HG02759 (cell line): ENCODE measurements around the gene EBNA1BP2.
"Not testable (repeated sequence)": the region's sequence is repeated elsewhere in the genome, so short reads cannot be mapped to it uniquely, and the experiment has no call there.

Experiments
- ATAC-seq: cut with Tn5 transposase; IDR thresholded peaks from one replicate; pipeline ENCODE4 v1.9.1; 2021; ENCODE audit warnings: mild to moderate bottlenecking, moderate library complexity; ENCODE audit not compliant: unreplicated experiment

Gene EBNA1BP2, protein sequence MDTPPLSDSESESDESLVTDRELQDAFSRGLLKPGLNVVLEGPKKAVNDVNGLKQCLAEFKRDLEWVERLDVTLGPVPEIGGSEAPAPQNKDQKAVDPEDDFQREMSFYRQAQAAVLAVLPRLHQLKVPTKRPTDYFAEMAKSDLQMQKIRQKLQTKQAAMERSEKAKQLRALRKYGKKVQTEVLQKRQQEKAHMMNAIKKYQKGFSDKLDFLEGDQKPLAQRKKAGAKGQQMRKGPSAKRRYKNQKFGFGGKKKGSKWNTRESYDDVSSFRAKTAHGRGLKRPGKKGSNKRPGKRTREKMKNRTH

DNA sequence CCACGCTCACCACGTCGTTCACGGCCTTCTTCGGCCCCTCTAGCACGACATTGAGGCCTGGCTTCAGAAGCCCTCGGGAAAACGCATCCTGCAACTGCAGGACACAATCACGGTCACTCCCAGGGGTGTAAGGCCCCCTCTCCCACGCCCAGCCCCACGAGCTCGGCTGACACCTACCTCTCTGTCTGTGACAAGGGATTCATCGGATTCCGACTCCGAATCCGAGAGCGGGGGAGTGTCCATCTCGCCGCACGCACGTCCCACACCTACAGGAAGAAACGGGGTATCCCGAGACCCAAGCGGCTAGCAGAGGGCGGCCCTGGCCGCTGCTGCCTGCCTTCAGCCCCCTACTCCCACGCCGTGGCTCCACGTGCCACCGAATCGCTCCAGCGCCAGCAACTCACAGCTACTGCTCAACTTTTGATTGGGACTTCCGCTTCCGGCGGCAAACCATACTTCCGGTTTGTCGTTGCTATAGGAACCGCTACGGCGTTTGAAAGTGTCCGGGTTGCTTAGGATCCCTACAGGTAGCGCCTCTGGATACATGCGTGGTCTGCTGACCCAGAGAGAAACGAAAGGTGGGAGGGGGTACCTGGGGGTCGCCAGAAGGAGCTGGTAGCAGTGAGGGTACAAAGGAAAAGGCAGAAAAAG is at the start of gene EBNA1BP2, which contains the start of gene CFAP57:
EBNA1BP2 (minus strand) TSS at position 415 of the 651 bp plus-strand sequence; CDS start at position 243, 172 bp downstream.
CFAP57 (plus strand) TSS at position 455 of the 651 bp plus-strand sequence. CDS start 424 bp downstream, outside the sequence.
- peak; percentile 96 for ATAC-seq

DNA sequence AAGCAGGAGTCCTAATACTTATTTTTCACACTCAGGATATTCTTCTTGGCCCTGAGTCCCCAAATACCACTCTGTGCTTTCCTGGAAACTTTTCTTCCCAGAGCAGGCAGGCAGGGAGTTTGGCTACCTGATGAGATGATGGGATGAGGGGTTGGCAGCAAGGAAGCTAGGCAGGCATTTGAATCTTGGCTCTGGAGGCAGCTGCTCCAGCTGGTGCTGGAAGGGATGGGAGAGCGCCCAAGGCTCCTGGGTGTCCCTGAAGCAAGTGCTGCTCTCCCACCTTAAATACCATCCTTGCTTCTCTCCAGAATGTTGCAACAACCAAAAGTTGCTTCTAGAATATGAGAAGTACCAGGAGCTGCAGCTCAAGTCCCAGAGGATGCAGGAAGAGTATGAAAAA is 49.7 kb upstream of the EBNA1BP2 start:
- ATAC-seq = no peak

DNA sequence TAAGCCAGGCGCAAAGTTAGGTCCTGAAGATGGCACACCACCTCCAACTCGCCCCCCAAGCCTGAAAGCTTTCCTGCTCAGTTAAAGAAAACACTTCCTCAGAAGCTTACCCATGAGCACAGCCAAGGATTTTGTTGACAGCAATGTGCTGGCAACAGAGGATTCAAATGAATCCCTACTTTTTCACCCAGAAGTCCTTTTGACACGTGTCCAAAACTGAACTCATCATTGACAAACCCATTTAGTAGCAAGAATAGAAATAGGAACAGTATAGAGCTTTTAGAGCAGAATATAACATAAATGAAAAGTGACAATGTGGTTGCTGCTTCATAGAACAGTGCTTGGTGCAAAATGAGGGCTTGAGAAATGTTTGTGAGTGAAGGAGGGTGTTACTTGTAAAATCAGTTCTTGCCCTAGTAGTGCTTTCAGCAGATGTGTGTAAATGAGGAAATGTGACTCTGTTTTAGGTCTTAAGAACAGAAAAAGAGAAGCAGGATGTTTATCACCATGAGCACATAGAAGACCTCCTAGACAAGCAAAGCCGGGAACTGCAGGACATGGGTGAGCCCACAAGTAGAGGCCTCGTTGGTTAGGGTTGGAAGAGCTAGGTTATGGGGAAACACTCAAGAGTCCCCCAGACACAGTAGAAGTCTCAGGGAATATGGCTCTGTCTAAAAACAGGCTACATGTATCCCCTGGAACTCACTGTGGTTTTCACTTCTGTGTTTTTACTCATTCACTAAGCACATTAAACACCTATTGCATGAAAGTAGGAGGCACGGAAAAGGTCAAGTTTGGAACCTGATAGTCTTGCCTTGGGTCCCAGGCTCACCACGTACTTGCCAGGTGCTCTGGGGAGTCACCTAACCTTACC is 49.1 kb upstream of the EBNA1BP2 start:
- peak; percentile 72 for ATAC-seq

DNA sequence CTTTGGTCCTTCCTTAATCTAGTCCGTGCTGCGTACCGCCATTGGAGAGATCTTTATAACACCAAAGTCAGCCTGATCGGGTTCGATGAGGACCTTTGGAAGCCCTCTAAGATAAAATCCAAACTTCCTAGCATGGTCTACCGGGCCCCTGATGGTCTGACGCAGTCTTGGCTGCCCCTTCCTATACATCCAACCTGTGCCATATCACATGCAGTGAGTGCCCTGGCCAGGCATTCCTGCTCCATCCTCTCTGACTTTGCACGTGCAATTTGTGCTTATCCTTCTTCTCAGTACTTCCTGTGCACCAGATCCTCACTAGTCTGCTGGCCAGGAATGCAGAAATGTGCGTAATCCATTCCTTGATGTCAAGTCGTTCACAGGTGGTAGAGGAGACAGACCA is 45.7 kb upstream of the EBNA1BP2 start:
- no peak for ATAC-seq

DNA sequence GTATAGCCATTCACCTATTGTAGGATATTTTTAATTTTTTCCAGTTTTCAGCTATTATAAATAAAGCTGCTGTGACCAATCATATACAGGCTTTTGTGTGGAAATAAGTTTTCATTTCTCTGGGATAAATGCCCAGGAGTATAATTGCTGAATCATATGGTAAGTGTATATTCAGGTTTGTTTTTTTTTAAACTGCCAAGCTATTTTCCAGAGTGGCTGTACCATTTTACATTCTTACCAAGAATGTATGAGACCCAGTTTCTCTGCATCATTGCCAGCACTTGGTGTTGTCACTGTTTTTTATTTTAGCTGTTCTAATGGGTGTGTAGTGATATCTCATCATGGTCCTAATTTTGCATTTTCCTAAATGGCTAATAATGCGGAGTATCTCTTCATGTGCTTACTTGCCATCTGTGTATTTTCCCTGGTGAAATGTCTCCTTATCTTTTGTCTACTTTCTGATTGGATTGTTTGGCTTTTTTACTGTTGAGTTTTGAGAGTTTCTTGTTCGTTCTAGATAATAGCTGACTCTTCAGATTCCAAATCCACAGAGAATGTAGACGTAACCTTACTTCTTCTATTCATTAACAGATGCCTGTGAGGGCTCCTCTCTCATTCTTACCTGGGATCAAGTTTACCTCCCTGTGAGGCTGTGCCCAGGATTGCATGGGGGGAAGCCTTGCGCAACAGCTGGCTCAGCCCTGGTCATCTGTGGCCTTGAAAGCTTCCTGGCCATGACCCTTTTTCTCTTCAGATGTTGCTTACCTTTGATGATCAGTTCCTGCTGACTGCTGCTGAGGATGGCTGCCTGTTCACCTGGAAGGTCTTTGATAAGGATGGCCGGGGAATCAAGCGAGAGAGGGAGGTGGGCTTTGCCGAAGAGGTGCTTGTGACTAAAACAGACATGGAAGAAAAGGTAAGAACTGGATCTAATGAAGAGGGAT is 42.7 kb upstream of the EBNA1BP2 start:
- no peak for ATAC-seq

DNA sequence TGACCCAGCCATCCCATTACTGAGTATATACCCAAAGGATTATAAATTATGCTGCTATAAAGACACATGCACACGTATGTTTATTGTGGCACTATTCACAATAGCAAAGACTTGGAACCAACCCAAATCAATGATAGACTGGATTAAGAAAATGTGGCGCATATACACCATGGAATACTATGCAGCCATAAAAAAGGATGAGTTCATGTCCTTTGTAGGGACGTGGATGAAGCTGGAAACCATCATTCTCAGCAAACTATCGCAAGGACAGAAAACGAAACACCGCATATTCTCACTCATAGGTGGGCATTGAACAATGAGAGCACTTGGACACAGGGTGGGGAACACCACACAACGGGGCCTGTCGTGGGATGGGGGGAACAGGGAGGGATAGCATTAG is 36.2 kb upstream of the EBNA1BP2 start:
- not testable (repeated sequence) for ATAC-seq

DNA sequence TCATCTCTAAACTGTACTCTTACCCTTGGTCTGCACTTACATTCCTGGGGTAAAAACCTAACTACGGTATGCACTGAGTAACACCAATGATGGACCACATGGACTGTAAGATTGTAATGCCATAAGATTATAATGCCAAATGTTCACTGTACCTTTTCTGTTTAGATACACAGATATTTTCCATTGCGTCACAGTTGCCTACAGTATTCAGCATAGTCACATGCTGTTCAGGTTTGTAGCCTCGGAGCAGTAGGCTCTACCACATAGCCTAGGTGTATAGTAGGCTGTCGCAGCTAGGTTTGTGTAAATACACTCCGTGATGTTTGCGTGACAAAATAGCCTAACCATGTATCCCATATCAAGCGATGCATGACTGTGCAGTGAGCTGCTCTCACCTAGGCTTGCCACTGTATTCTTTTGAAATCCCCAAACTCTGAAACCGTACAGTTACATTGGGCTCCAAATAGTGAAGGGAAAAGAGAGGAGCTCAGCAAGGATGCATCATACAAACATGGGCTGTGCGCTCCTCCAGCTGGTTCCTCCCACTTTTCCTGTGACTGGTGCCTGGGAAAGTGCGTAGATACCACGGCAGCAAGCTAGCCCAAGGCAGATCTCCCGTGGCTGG is 35.3 kb upstream of the EBNA1BP2 start:
- ATAC-seq = no peak

DNA sequence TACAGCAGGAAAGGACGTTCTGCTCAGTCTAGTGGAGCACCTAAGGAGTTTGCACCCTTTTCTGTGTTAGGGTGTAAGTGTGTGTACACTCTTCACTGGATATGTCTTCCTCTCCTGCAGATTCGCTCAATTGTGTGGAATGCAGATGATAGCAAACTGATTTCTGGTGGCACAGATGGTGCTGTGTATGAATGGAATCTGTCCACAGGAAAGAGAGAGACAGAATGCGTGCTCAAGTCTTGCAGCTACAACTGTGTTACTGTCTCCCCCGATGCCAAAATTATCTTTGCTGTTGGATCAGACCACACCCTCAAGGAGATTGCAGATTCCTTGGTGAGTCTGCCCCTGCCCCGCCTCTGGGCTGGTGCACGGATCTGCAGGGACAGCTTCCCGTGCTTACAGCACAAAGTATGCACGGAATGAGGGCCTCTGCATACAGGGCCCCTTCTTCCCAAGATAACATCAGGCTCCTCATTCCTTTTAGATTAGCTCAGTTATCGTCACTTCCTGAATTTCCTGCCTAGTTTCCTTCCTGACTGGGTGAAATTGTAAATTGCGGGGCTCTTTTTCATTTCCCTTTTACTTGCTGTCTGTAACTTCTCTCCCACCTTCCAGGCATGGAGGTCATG is 34.6 kb upstream of the EBNA1BP2 start:
- no peak for ATAC-seq

DNA sequence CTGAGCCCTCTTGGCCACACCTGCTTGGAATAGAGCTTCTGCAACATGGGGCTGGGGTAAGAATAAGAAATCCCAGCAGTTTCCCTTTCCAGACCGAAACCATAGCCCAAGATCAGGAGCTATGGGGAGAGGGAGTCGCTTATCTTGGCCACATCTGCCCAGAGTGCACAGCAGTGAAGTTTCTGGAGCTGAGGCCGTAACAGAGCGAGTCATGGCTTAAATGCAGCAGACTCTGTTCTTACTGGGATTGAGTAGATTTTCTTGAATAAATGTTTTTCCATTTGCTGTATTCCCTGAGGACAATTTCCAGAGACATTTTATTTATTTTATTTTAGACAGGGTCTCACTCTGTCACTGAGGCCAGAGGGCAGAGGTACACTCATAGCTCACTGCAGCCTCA is 33.6 kb upstream of the EBNA1BP2 start:
- no peak for ATAC-seq

DNA sequence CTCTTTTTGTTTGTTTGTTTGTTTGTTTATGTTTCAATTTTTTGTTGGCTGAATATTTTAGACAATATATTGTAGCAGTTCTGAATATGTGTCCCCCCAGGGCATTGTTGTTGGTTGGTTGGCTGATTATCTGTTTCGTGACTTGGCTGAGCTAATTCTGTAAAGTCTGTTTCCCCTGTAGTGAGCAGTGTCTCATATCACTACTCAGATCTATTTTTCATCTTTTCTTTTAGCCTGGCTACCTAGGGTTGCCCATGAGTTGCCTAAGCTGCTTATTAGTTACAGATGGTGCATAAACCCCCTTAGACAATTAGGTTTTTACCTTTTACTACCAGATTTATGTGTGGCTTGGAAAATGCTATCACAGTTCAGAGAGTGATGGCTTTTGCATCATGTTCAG is 32.3 kb upstream of the EBNA1BP2 start:
- ATAC-seq = peak; percentile 44

DNA sequence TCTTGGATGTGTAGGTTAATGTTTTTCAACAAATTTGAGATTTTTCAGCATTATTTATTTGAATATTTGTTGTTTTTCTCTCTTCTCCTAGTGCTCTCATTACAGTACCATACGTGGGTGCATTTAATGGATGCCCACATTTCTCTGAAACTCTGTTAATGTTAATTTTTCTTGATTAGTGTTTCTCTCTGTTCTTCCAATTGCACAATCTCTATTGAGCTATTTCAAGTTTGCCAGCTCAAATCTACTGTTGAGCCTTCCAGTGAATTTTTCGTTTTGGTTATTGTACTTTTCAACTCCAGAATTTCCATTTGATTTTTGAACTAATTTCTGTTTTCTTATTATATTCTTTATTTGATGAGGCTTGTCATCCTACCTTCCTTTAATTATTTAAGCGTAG is 31.8 kb upstream of the EBNA1BP2 start:
- no peak for ATAC-seq

DNA sequence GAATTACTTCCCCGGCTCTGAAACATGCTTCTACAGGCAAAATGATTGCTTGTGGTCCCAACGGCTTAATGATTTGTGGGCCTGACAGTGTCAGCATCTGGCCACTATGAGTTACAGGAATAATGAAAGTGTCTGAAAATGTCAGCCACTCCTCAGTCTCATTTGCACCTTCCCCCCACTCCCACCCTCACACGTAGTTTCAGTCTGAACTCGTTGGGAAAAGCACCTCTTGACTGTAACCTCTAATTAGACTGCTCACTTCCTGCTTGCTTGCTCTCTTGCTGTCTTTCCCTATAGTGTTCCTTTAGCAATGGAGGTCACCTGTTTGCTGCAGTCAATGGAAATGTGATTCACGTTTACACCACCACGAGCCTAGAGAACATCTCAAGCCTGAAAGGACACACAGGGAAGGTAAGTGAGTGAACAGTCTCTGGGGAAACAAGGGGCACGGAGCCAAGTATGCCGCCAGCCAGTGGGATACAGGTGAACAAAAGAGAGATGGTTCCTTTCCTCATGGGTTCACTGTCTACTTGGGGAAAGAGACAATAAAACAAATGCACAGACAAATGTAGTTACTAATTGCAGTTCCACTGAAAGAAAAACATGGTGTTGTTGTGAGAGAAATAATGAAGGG is 27.1 kb upstream of the EBNA1BP2 start:
- ATAC-seq = peak; percentile 85

DNA sequence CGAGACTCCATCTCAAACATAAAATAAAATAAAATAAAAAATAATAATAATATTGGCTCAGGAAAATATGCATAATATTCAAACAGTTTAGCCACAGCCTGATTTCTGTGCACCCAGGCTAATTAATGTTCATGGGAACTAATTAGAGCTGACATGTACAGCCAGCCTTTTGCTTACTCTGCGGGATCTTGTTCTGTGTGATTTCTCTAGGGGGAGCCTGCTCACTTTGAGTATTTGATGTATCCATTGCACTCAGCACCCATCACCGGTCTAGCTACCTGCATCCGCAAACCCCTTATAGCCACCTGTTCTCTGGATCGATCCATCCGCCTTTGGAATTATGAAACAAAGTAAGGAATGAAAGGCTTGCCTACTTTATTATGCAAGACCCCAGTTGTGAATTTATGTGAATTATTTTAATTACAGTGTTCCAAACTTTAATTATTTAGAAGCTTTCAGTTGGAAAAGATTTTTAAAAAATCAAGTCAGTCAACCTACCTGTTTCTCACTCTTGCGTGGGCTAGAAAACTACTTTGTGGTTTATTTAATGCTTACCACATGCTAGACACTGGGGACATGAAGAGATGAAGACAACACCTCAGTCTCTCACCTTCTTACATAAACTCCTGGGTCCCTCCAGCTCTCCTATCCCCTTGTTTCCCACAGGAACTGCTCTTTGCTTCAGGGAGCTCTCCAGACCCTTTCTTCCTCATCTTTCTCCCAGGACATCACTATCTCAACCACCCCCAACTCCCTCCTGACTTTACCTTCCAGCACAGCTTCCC is 25.4 kb upstream of the EBNA1BP2 start:
- no peak for ATAC-seq

DNA sequence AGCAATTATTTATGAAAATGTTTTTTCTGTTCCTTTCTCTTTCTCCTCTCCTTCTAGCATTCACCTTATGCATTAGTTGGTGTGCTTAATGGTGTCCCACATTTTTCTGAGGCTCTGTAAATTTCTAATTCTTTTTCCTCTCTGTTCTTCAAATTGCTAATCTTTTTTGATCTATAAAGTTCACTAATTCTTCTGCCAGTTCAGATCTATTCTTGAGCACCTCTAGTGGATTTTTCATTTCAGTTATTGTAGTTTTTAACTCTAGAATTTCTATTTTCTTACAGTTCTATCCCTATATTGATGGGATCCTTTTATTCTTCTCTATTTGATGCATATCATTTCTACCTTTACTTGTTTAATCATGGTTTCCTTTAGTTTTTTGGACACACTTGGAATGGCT is 22.4 kb upstream of the EBNA1BP2 start:
- no peak for ATAC-seq

DNA sequence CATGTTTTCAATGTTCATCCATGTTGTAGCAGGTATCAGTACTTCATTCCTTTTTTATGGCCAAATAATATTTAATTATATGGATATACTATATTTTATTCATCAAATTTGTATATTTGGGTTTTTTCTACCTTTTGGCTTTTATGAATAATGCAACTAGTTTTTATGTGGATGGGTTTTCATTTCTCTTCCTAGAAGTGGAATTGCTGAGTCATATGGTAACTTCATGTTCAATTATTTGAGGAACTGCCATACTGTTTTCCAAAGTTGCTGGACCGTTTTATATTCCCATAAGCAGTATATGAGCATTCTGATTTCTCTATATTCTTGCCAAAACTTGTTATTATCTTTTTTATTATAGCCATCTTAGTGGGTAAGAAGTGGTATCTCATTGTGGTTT is 16.0 kb upstream of the EBNA1BP2 start:
- no peak for ATAC-seq

DNA sequence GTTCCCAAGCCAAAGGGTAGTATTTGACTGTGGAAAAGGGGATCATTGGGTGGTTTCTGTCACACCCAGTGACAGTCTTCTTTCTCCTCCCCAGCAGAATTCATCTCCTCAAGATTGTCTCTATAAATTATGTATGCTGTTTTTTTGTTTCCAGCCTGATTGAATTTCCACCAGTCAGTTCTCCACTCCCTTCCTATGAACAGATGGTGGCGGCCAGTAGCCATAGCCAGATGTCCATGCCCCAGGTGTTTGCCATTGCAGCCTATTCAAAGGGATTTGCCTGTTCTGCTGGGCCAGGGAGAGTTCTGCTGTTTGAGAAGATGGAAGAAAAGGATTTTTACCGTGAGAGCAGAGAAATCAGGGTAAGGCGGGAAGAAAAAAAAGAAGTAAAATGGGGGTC is 12.9 kb upstream of the EBNA1BP2 start:
- ATAC-seq = no peak

DNA sequence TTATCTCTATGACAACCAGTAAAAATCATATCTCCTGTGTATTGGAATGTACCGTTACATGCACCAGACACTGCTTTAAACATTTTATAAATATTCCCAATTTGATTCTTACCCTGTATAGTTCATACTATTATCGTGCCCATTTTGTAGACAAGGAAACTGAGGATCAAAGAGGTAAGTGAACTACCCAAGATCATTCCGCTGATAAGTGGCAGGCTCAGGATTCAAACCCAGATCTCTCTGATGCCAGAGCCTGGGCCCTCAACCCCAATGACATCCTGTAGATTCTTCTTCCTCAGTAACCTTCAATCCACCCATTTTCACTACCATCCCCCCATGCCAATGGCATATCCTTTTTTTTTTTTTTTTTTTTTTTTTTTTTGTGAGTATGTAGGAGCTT is 12.3 kb upstream of the EBNA1BP2 start:
- ATAC-seq = no peak

DNA sequence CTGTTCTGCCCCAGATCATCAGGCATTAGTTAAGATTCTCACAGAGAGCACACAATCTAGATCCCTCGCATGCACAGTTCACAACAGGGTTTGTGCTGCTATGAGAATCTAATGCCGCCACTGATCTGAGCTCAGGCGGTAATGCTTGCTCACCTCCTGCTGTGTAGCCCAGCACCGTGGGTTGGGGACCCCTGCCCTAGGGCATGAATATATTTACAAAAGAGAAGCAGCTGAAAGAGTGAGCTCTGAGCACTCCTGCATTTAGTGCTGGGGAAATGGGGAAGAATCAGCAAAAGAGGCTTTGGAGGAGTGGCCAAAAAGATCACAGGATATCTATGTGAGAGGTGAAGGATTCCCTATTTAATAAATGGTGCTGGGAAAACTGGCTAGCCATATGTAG is 5.6 kb upstream of the EBNA1BP2 start:
- no peak for ATAC-seq
